ENCODE data around the gene HCN2. TPM values are rescaled to one million over a fixed set of nuclear protein-coding genes. Genes with fewer than 3 reads are reported as not detected.

Gene HCN2
- total and polyA plus RNA-seq, 2 of the 13 experiments (the other 11 are each of a cell fraction or from before 2014, with no cell fraction given): 0.01 TPM; not detected in 1

DNA sequence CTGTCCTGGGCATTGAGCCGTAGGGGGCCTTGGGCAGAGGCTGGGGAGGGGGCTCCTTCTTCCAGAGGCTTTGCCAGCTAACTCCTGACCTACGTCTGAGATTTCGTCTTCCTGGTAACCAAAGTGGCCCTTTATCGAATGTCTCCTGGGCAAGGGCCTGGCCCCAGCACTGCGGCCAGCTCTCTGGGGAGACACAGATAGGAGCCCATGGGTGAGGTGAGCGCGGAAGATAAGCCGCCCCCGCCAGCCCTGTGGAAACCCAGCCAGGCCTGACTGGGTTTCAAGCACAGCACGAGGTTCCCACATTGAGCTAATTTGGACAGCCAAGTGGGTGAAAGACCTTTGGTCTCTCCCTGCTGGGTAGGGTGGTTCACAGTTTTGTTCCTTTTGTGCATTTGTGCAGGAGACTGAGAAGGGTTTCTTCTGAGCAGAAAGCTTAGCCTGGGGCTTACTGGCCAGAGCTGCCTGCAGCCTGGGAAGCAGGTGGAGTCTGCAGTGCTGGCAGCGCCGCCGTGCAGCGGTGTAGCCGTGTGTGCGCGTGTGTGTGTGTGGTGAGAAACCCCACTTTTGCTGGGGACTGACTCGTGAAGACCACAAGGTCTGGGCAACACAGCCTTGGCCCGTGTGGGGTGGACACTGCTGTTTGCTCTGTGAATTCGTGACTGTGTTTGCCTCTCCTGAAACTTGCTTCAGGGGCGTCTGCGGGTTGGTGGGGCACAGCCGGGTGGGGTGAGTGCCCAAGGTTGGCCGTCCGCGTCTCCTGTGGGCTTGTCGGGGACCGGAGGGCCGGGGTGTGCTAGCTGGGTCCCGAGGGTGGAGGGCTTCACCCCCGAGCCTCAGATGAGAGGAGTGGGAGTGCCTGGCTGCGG, 14.8 kb upstream of the HCN2 start (continued):
- TF ChIP-seq, protein P1, sequence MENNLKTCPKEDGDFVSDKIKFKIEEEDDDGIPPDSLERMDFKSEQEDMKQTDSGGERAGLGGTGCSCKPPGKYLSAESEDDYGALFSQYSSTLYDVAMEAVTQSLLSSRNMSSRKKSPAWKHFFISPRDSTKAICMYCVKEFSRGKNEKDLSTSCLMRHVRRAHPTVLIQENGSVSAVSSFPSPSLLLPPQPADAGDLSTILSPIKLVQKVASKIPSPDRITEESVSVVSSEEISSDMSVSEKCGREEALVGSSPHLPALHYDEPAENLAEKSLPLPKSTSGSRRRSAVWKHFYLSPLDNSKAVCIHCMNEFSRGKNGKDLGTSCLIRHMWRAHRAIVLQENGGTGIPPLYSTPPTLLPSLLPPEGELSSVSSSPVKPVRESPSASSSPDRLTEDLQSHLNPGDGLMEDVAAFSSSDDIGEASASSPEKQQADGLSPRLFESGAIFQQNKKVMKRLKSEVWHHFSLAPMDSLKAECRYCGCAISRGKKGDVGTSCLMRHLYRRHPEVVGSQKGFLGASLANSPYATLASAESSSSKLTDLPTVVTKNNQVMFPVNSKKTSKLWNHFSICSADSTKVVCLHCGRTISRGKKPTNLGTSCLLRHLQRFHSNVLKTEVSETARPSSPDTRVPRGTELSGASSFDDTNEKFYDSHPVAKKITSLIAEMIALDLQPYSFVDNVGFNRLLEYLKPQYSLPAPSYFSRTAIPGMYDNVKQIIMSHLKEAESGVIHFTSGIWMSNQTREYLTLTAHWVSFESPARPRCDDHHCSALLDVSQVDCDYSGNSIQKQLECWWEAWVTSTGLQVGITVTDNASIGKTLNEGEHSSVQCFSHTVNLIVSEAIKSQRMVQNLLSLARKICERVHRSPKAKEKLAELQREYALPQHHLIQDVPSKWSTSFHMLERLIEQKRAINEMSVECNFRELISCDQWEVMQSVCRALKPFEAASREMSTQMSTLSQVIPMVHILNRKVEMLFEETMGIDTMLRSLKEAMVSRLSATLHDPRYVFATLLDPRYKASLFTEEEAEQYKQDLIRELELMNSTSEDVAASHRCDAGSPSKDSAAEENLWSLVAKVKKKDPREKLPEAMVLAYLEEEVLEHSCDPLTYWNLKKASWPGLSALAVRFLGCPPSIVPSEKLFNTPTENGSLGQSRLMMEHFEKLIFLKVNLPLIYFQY (CRISPR knock-in tag; IDR thresholded peaks at IDR 0.05; ENCODE audit: borderline replicate concordance): no peak
- TF ChIP-seq, protein P2, sequence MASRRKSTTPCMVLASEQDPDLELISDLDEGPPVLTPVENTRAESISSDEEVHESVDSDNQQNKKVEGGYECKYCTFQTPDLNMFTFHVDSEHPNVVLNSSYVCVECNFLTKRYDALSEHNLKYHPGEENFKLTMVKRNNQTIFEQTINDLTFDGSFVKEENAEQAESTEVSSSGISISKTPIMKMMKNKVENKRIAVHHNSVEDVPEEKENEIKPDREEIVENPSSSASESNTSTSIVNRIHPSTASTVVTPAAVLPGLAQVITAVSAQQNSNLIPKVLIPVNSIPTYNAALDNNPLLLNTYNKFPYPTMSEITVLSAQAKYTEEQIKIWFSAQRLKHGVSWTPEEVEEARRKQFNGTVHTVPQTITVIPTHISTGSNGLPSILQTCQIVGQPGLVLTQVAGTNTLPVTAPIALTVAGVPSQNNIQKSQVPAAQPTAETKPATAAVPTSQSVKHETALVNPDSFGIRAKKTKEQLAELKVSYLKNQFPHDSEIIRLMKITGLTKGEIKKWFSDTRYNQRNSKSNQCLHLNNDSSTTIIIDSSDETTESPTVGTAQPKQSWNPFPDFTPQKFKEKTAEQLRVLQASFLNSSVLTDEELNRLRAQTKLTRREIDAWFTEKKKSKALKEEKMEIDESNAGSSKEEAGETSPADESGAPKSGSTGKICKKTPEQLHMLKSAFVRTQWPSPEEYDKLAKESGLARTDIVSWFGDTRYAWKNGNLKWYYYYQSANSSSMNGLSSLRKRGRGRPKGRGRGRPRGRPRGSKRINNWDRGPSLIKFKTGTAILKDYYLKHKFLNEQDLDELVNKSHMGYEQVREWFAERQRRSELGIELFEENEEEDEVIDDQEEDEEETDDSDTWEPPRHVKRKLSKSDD (CRISPR knock-in tag; IDR thresholded peaks at IDR 0.05; ENCODE audit: low read depth): no peak
- TF ChIP-seq MXD4 (CRISPR knock-in tag; IDR thresholded peaks at IDR 0.05): no peak
- TF ChIP-seq, protein P3, sequence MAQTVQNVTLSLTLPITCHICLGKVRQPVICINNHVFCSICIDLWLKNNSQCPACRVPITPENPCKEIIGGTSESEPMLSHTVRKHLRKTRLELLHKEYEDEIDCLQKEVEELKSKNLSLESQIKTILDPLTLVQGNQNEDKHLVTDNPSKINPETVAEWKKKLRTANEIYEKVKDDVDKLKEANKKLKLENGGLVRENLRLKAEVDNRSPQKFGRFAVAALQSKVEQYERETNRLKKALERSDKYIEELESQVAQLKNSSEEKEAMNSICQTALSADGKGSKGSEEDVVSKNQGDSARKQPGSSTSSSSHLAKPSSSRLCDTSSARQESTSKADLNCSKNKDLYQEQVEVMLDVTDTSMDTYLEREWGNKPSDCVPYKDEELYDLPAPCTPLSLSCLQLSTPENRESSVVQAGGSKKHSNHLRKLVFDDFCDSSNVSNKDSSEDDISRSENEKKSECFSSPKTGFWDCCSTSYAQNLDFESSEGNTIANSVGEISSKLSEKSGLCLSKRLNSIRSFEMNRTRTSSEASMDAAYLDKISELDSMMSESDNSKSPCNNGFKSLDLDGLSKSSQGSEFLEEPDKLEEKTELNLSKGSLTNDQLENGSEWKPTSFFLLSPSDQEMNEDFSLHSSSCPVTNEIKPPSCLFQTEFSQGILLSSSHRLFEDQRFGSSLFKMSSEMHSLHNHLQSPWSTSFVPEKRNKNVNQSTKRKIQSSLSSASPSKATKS (CRISPR knock-in tag; IDR thresholded peaks at IDR 0.05): no peak

Data from HepG2 (cell line).